ENCODE results near the gene ATP6V1F.

Gene ATP6V1F

DNA sequence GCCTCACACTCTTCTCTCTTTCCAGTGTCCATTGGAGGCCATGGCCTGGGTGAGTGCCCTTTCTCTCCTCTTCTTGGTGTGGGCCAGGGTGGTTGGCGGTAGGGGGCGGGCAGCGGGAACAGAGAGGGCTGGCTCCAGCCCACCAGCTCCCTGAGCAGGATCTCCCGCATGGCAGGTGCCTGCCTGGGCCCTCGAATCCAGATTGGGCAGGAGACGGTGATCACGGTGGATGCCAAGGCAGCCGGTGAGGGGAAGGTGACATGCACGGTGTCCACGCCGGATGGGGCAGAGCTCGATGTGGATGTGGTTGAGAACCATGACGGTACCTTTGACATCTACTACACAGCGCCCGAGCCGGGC lies 13.5 kb upstream of the ATP6V1F start:
- no peak for DNase-seq

DNA sequence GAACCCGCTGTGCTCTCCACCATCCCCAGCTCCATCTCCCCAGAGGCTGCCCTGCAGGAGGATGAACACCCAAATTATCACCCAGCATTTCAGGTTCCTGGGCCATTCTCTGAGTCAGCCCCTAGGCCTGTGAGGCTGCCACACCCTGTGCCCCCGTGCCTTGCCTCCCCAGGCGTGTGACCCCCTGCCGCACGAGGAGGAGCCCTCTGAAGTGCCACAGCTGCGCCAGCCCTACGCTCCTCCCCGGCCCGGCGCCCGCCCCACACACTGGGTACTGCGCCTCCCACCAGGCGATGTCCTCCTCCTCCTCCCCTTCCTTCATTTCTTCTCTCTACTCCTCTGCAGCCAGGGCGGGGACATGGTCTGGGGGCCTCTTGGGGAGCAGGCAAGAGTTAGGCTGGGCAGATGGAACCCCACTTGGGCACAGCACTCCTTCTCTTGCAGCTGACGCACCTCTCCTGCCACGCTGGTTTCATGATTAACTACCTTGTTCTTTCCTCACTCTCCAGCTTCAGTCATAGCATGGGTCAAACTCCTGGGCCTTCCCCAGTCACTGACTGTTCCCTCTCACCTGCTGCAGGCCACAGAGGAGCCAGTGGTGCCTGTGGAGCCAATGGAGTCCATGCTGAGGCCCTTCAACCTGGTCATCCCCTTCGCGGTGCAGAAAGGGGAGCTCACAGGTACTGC lies 12.7 kb upstream of the ATP6V1F start:
- DNase-seq: no peak

DNA sequence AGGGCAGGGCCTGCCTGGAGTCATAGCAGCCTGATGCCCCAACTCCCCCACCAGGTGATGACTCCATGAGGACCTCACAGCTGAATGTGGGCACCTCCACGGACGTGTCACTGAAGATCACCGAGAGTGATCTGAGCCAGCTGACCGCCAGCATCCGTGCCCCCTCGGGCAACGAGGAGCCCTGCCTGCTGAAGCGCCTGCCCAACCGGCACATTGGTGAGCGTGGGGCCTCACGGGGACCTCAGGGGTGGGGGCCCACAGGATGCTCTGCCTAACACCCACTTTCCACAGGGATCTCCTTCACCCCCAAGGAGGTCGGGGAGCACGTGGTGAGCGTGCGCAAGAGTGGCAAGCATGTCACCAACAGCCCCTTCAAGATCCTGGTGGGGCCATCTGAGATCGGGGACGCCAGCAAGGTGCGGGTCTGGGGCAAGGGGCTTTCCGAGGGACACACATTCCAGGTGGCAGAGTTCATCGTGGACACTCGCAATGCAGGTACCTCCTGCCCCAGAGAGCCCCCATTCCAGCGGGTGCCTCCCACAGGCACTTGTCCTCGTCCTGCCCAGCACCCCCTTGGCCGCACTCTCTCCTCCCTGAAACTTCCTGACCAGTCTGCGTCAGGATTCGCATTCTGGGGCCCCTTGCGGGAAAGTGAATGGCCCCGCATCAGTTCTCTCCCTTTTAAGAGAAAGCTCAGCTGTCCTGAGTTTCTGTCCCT lies 10.0 kb upstream of the ATP6V1F start:
- DNase-seq: no peak

DNA sequence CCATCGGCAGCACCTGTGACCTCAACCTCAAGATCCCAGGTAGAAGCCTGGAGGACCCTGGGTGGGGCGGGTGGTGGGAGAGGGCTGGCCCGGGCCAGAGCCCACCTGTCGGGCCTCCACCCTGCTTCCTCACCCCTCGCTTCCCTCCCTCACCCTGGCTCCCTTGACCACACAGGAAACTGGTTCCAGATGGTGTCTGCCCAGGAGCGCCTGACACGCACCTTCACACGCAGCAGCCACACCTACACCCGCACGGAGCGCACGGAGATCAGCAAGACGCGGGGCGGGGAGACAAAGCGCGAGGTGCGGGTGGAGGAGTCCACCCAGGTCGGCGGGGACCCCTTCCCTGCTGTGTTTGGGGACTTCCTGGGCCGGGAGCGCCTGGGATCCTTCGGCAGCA lies 8.9 kb upstream of the ATP6V1F start:
- DNase-seq: no peak

DNA sequence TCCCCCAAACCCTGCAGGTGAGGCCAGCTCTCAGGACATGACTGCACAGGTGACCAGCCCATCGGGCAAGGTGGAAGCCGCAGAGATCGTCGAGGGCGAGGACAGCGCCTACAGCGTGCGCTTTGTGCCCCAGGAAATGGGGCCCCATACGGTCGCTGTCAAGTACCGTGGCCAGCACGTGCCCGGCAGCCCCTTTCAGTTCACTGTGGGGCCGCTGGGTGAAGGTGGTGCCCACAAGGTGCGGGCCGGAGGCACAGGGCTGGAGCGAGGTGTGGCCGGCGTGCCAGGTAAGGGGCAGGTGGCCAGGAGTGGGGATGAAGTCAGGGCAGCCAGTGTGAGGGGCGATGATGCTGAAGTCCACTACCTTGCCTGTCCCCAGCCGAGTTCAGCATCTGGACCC lies 8.3 kb upstream of the ATP6V1F start:
- DNase-seq: no peak

DNA sequence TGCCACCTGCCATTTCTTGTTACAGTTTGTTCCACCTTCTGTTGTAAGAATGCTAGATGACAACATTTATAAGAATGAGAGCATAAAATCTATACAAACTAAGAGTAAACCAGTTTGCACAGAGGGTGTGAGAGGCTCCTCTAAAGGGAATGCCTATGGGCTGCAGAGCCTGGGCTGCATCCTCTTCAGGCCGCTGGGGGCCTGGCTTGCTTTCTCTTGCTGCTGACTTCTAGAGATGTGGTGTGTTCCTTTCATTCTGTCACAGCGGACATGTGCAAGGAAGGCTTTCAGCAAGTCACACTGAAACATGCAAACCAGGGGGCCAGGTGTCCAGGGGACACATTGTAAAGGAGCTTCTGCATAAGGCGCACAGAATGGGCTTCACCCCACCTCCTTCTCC lies 7.1 kb upstream of the ATP6V1F start:
- no peak for DNase-seq

DNA sequence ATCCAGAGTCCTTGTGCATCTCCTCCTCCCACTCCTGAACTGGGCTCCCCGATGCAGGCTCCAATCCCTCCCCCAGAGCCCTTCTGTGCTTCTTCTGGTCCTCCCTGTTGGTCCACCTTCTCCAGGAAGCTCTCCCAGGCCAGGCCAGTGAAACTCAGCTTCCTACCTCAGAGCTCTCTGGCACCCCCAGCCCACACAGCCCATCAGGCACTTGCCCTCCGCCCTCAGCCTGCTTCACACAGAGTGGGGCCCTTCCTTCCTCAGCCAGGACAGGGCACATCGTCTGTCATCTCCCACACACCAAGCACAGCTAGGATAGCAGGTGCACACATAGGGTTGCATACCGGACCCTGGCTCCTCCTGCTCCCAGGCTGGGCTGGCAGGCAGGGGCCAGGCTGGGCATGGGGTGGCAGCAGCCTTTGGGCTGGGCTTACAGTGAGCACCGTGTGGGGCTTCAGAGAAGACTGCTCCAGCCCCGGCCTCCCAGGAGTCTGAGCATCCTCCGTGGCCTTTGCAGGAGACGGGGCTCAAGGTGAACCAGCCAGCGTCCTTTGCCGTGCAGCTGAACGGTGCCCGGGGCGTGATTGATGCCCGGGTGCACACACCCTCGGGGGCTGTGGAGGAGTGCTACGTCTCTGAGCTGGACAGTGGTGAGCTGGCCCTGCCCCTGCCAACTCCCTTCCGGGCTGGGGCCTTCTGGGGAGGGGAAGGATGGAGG lies 6.5 kb upstream of the ATP6V1F start:
- DNase-seq: no peak

DNA sequence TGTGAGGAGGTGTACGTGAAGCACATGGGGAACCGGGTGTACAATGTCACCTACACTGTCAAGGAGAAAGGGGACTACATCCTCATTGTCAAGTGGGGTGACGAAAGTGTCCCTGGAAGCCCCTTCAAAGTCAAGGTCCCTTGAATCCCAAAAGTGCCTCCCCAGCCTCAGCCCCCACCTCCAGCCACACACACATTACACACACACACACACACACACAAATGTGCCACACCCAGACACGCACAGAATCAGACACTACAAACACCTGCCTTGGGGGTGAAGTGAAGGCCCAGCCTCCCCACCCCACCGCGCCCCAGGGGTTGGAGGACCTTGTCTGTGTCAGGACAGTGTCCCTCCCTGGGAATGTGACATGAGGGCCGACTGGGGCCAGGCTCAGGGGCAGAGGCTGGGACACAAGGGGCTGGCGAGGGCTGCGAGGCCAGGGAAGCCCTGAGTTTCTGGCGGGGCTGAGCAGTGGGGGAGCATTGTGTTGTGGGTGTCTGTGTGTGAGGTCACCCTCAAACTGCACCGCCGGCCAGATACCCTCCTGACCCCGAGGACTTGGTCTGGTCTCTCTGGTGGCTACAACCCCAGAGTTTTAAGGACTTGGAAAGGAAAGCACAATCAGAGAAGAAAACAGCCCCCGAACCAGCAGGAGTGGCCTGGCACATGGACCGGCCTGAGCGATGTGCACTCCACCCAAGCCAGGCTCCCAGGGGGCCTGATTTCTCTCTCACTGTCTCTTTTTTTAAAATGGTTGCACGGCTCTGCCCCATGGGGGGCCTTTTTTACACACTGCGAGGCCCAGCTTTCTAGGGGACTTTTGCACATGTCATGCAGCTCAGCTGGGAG lies 4.0 kb upstream of the ATP6V1F start:
- no peak for DNase-seq

DNA sequence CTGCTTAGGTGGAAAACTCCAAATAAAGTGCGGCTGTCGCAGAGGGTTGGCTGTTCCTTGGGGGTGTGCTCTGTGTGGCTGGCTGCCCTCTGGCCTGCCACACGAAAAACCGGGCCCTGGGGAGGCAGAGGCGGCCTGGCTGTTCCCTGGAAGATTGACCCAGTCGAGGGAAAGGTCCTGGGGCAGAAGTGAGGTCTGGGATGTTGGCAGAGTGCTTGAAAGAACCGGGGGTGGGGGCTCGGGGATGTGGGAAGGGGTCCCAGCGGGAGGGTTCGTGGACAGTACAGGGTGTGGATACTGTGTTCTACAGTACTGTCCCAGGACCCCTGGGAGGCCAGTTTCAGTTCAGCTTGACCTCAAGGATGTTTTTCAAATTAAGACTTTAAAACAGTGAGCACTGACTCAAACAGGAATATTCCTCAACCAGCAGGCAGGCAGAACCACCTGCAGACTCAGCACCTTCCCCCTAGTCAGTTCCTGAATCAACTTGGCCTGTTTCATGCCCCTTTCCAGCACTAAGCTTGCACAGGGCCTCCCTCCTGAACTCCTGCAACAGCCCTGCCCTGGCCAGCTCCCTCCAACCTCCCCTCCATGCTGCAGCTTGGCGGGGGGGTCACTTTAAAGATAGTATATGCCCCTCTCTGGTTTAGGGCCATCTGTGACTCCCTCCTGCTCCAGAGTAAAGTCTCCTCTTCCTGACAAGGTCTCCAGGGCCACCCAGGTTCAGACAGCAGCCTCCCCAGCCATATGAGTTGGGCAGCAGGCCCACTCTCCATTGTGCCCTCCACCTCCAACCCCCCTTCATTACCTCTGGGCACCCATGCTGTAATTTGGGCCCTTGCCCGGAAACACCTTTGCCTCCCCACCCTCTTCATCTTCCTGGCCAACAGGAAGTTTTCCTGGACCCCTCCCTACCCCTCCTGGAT lies 3.2 kb upstream of the ATP6V1F start:
- no peak for DNase-seq

DNA sequence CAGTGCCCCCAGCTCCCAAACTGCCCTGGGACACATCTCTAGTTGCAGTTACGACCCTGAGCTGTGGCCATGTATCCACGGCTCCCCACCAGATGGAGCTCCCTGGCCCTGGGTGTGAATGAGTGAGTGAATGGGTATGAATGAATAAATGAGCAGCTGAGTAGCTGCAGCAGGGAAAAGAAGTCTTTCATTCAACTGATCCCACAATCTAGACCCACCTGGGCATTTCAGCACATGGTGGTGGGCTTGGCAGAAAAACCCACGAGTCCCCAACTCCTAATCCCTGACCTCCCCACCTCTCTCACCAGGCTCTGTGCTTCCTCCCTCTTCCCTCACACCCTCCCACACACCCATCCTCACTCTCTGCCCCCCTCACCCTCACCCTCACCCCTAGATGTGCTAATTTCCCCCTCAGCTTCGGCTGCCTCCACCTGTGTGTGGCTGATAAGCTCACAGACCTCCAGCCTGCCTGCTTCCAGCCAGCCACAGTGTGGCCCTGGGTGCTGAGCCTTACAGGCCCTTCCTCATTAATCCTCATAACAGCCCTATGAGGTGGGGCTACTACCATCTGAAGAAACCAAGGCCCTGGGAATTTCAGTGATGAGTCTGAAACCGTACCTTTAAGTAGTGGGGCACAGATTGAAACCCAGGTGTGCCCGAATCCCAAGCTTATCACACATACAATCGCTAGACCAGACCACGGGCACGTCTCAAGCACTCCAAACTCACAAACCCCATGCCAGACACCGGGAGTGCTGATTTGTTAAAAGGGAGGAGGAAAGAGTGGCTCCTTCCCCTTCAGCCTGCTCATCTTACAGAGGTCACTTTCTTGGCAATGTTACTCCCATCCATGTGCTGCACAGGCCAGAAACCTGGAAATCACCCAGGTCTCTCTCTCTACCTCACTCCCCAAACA lies 2.2 kb upstream of the ATP6V1F start:
- no peak for DNase-seq

DNA sequence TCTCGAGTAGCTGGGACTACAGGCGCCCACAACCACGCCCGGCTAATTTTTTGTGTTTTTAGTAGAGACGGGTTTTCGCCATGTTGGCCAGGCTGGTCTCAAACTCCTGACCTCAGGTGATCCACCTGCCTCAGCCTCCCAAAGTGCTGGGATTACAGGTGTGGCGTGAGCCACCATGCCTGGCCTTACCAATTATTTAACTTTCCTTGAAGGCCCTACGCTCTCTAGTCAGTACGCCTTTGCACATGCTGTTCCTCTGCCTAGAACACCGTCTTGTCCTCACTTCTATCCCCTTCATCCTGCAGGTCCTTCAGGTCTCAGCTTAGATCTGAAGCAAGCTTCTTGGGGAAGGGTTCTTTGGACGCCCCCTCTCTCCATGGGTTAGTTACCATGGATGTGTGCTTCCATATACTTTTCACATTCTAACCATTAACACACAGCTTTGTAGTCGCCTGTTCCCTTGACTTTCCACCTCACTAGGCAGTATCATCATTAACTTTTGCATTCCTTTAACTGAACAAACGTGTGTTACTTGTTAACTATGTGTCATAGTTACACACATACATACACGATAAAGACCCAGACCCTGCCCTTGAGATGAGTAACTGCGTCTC lies 592 bp upstream of the ATP6V1F start:
- DNase-seq: no peak

DNA sequence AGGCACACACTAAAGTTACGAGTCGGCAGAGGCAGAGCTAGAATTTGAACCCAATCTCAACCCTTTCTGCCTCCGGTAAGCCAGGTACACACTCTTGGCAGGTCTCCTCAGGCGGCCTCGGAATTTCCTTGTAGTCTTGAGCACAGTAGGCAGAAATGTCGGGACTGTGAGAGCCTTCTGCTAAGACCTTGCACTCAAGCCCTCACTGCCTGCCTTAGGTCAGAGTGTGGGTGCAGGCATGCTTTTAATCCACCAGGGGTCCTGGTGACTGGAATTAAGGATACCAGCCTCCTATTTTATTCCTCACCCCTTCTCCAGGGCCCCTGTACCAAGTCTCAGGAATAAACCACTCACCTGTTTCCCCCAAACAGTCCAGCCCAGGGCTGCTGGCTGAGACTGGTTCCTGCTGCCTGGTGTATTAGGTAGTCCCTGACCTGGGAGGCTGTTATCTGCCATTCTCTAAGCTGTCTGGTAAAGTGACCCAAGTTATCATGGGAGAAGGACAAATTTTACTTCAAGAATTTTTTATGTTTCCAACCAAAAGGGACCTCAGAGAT lies 855 bp downstream of the ATP6V1F start:
- DNase-seq: peak; percentile 36

DNA sequence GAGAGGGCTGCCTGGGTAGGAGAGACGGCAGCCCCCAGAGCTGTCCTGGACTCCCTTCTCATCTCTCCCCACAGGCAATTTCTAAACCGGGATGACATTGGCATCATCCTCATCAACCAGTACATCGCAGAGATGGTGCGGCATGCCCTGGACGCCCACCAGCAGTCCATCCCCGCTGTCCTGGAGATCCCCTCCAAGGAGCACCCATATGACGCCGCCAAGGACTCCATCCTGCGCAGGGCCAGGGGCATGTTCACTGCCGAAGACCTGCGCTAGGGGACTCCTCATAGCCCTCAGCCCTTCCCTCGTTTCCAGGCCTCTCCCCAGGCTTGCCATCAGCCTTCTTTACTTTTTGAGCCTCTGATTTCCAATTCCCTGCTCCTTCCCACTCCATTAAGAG lies 2.6 kb downstream of the ATP6V1F start:
- no peak for DNase-seq

DNA sequence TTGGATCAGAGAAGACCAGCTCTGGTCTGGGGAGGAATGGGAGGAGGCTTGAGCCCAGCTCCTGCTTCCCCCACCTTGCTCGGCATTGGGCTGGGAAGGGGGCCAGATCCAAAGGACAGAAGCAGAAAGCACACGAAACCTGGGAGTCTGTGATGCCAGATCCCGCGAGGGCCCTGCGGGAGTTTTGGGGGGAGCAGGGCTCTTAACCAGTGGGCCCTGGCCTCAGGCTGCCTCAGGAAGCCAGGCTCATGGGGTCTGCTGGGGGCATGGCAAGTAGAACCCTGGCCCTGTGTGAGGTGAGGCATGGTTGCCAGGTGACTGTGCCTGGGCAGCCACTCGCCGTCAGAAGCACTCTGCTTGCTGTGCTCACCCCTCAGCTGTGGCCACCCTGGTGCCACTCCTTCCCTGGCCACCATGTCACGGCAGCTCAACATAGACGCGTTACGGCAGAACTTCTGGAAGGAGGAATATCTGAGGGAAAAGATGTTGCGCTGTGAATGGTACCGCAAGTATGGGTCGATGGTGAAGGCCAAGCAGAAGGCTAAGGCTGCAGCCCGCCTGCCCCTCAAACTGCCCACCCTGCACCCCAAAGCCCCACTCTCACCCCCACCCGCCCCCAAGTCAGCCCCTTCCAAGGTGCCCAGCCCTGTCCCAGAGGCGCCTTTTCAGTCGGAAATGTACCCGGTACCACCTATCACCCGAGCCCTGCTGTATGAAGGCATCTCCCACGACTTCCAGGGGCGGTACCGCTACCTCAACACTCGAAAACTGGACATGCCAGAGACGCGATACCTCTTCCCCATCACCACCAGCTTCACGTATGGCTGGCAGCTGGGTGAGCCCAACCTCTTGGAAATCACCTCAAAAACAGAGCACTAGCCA lies 3.6 kb downstream of the ATP6V1F start:
- no peak for DNase-seq

DNA sequence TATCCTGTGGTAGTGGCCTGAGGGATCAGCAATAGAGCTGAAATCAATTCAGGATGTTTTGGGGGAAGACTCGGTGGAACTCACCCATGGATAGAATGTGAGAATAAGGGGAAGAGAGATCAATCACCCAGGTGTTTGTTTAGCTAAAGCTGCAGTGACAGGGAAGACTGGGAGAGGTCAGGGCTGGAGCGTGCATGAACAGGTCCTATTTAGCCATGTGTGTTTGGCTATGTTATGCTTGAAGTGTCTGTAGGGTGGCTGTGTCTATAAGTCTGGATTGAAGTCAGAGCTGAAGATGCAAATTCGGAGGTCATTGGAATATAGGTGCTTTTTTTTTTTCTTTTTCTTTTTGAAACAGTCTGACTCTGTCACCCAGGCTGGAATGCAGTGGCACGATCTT lies 4.6 kb downstream of the ATP6V1F start:
- DNase-seq: peak; percentile 88

DNA sequence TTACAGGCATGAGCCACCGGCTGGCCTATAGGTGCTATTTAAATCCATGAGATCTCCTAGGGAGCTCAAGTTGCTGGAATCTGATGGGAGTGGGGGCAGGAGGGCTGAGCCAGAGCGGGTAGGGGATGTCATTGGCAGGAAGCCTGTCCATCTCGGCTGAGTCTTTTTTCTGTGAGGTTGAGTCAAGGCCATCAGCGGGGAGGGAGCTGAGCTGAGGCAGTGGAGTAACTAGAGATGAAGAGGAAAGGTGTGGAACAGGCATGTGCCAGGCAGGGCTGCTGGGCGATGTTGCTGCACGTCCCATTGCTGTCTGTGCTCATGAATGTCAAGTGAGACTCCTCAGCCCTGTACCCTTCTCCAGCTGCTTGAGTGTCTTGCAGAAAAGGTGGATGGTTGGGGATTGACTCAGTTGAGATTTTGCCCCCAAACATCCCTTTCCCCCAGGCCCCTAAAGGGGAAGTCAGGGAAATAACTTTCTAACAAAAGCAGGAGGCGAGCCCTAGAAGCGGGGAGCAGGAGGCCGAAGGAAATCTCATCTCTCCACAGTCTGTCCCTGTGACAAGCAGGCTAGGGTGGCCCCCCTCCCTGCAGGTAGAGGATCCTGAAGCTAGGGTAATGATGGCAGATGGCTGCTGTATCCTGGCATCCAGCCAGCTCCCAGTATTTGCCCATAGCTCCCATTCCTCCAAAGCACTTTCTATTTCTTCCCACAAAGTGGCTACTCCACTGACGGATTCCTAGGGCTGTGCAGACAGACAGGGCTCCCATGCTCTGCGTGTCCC lies 5.4 kb downstream of the ATP6V1F start:
- peak; percentile 55 for DNase-seq

DNA sequence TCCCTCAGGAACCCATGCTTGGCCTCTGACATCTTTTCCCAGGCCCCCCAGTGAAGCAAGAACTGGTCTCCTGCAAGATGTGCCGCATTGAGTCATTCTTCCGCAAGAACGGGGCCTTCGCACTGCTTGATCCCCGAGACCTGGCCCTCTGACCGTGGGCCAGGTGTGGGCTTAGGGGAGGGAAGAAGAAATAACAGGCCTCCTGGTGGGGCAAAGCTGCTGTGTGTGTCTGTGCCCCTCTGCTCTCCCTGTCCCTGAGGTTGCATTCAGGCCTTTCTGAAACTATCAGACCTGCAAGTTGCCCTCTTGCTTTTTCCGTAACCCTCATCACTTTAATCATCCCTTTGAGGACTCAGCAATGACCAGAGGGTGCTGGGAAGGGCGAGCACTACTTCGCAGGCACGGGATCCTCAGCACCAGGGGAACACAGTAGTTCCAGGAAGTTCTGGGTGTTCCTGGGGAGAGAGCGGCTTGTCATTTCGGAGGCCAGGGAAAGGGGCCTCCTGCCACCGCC lies 6.0 kb downstream of the ATP6V1F start:
- no peak for DNase-seq

Measured in NCI-H526 treated with DMSO at 0.1 percent for 48 hours (cell line).